SK-N-SH (cell line): ENCODE measurements around the gene RNF166. TPM values are rescaled to one million over a fixed set of nuclear protein-coding genes. Genes with fewer than 3 reads are reported as not detected.

Experiments
- CTCF ChIA-PET: fragments of 300-600, 350-600 bp; formaldehyde crosslinking; extraction: SDS; loops from one replicate; lab custom pipeline; 2021; lab: Yijun Ruan, JAX
- POLR2A ChIA-PET: fragments of 350-600 bp; sonication (Branson Sonifier 250); formaldehyde crosslinking; extraction: SDS; loops from one replicate; lab custom pipeline; 2020; ENCODE audit warnings: antibody characterized with exemption, inconsistent platforms; lab: Yijun Ruan, JAX
- DNase-seq: peaks from one replicate; pipeline ENCODE4 v3.0.0; 2012
- H2AFZ ChIP-seq: fragments of 200-600 bp; sonication (generic); 2 replicates; pipeline ENCODE4 v1.8.1; 2016; ENCODE audit warnings: antibody characterized with exemption, mild to moderate bottlenecking, low read depth
- H3F3A ChIP-seq: fragments of 200-600 bp; sonication (generic); replicated peaks from 2 replicates; pipeline ENCODE3; 2016; ENCODE audit warnings: antibody characterized with exemption, mild to moderate bottlenecking; ENCODE audit not compliant: insufficient read depth
- H3K27ac ChIP-seq, 2 experiments: fragments of 200-500 bp in 1 of 2; fragments of 200-600 bp in 1 of 2; sonication (Bioruptor generic) in 1 of 2; sonication (generic), shearing (Covaris generic) in 1 of 2; 2 replicates each; pipeline versions ENCODE4 v1.5.1 to v1.6.1; 2014 to 2016; ENCODE audit warnings: low read depth in 2 of 2, inconsistent platforms in 1 of 2, low read length in 1 of 2, mild to moderate bottlenecking in 1 of 2, mixed read lengths in 1 of 2
- H3K27me3 ChIP-seq: fragments of 200-600 bp; sonication (generic), shearing (Covaris generic); 2 replicates; pipeline ENCODE4 v1.6.1; 2016; ENCODE audit warnings: mixed run types; ENCODE audit not compliant: insufficient read depth
- H3K36me3 ChIP-seq, 2 experiments: fragments of 200-500 bp in 1 of 2; fragments of 200-600 bp in 1 of 2; sonication (Bioruptor generic) in 1 of 2; sonication (generic) in 1 of 2; replicated peaks in 1 of 2; 2 replicates each; pipeline versions ENCODE3 to v1.5.1; 2014 to 2016; ENCODE audit warnings: low read length in 1 of 2, mild to moderate bottlenecking in 1 of 2; ENCODE audit not compliant: insufficient read depth in 2 of 2, control insufficient read depth in 1 of 2
- H3K4me1 ChIP-seq, 2 experiments: fragments of 200-500 bp in 1 of 2; fragments of 200-600 bp in 1 of 2; sonication (Bioruptor generic) in 1 of 2; sonication (generic), shearing (Covaris generic) in 1 of 2; 2 replicates each; pipeline versions ENCODE4 v1.5.1 to v1.6.1; 2014 to 2016; ENCODE audit warnings: low read depth in 1 of 2, low read length in 1 of 2, mixed run types in 1 of 2; ENCODE audit not compliant: insufficient read depth in 2 of 2, control insufficient read depth in 1 of 2
- H3K4me2 ChIP-seq: fragments of 200-600 bp; sonication (generic), shearing (Covaris generic); 2 replicates; pipeline ENCODE4 v1.6.1; 2017; ENCODE audit warnings: mixed run types
- H3K4me3 ChIP-seq, 2 experiments: fragments of 200-500 bp in 1 of 2; fragments of 200-600 bp in 1 of 2; sonication (Bioruptor generic) in 1 of 2; sonication (generic), shearing (Covaris generic) in 1 of 2; 2 replicates each; pipeline versions ENCODE4 v1.5.1 to v1.8.1; 2014 to 2016; ENCODE audit warnings: low read depth in 2 of 2, inconsistent platforms in 1 of 2, low read length in 1 of 2, mild to moderate bottlenecking in 1 of 2, mixed read lengths in 1 of 2, moderate library complexity in 1 of 2
- H3K79me2 ChIP-seq: fragments of 200-600 bp; sonication (generic); 2 replicates; pipeline ENCODE4 v1.8.1; 2017; ENCODE audit warnings: mild to moderate bottlenecking; ENCODE audit not compliant: insufficient read depth
- H3K9ac ChIP-seq: fragments of 200-600 bp; sonication (generic); 2 replicates; pipeline ENCODE4 v1.6.1; 2017; ENCODE audit warnings: mixed run types
- H3K9me2 ChIP-seq: fragments of 200-600 bp; sonication (generic); 2 replicates; pipeline ENCODE4 v1.6.1; 2017; ENCODE audit warnings: mixed run types
- H3K9me3 ChIP-seq: fragments of 200-600 bp; sonication (generic); 2 replicates; pipeline ENCODE4 v1.6.1; 2017; ENCODE audit warnings: mixed run types, mild to moderate bottlenecking, moderate library complexity
- H4K20me1 ChIP-seq: fragments of 200-600 bp; sonication (generic); 2 replicates; pipeline ENCODE4 v1.6.1; 2017; ENCODE audit warnings: mild to moderate bottlenecking, mixed run types; ENCODE audit not compliant: insufficient read depth
- CHD2 ChIP-seq: fragments of 150-350 bp; IDR thresholded peaks from 2 replicates; pipeline ENCODE4 v1.6.1; 2018; ENCODE audit warnings: low read length; ENCODE audit not compliant: partially characterized antibody
- ELF1 ChIP-seq: IDR thresholded peaks from 2 replicates; pipeline ENCODE4 v1.4.0; 2012
- EP300 ChIP-seq, 2 experiments: IDR thresholded peaks; 2 replicates each; pipeline versions ENCODE4 v1.4.0 to v1.6.1; 2012; ENCODE audit warnings: borderline replicate concordance in 1 of 2, low read depth in 1 of 2, low read length in 1 of 2
- FOXJ3 ChIP-seq: sonication (generic); formaldehyde crosslinking; IDR thresholded peaks from 2 replicates; pipeline ENCODE4 v1.5.1; 2020; ENCODE audit warnings: mild to moderate bottlenecking, missing genetic modification reagents
- JUND ChIP-seq: IDR thresholded peaks from 2 replicates; pipeline ENCODE4 v1.4.0; 2012
- MAX ChIP-seq: IDR thresholded peaks from 2 replicates; pipeline ENCODE4 v1.4.0; 2012; ENCODE audit warnings: low read depth
- MXI1 ChIP-seq: IDR thresholded peaks from 2 replicates; pipeline ENCODE4 v1.6.1; 2012; ENCODE audit warnings: mild to moderate bottlenecking, low read depth, low read length, improper control_type of control experiment
- NFIC ChIP-seq: IDR thresholded peaks from 2 replicates; pipeline ENCODE4 v1.4.0; 2012; ENCODE audit warnings: borderline replicate concordance
- NRF1 ChIP-seq: IDR thresholded peaks from 2 replicates; pipeline ENCODE4 v1.6.1; 2012; ENCODE audit warnings: low read depth, mild to moderate bottlenecking, low read length
- PBX3 ChIP-seq: IDR thresholded peaks from 2 replicates; pipeline ENCODE4; 2012
- POLR2AphosphoS5 ChIP-seq: IDR thresholded peaks from 2 replicates; pipeline ENCODE4 v1.6.1; 2012; ENCODE audit warnings: low read depth, low read length
- RCOR1 ChIP-seq: fragments of 150-350 bp; IDR thresholded peaks from 2 replicates; pipeline ENCODE4 v1.6.1; 2017; ENCODE audit warnings: antibody characterized with exemption, low read length
- RFX5 ChIP-seq: IDR thresholded peaks from 2 replicates; pipeline ENCODE4 v1.6.1; 2012; ENCODE audit warnings: mild to moderate bottlenecking, improper control_type of control experiment, low read length
- SMC3 ChIP-seq: IDR thresholded peaks from 2 replicates; pipeline ENCODE4 v1.6.1; 2012; ENCODE audit warnings: low read depth, low read length, improper control_type of control experiment
- USF2 ChIP-seq: fragments of 150-350 bp; IDR thresholded peaks from 2 replicates; pipeline ENCODE4 v1.6.1; 2017; ENCODE audit warnings: antibody characterized with exemption, low read length, low read depth, borderline replicate concordance
- WGBS: methylation state at CpG from one replicate; pipeline ENCODE4 v1.1.6; 2017; ENCODE audit warnings: low lambda C conversion rate; 5-methylcytosine and 5-hydroxymethylcytosine counted together
- polyA plus RNA-seq, 3 experiments: library from polyadenylated mRNA; depleted of rRNA; stranded (reverse); fragments of >200 nt; gene quantifications; 2 replicates each; pipeline ENCODE4 v1.2.3, GENCODE V29; 2012
- TF ChIP-seq, protein P1 (sequence below): IDR thresholded peaks from 2 replicates; pipeline ENCODE4 v1.4.0; 2012; ENCODE audit warnings: low read depth, borderline replicate concordance

RNF166 gene
- polyA plus RNA-seq, 1 of the 3 experiments (the other 2 are of a cell fraction) = 17.2 TPM

- no peaks in the 10 kb centered on the region for H3K9me3 ChIP-seq
- peaks cover 15% of the 10 kb centered on the region; the same call in 1 of the 2 replicates for H3K79me2 ChIP-seq
- no peak overlapping the region for H3K4me3 ChIP-seq
- H3K9ac ChIP-seq = no peak overlapping the region
- no peak overlapping the region for H3K4me2 ChIP-seq
- CTCF ChIA-PET = no interaction called here
- TF ChIP-seq CHD2 (no peak), USF2 (no peak), RCOR1 (no peak), NRF1 (no peak), MXI1 (no peak), SMC3 (no peak), NFIC (no peak), ELF1 (no peak), RFX5 (no peak), JUND (no peak), FOXJ3 (CRISPR knock-in tag) (no peak), POLR2AphosphoS5 (no peak), EP300 (IDR thresholded peaks at IDR 0.05; ENCODE audit: borderline replicate concordance in 1 of 2, low read depth in 1 of 2, low read length in 1 of 2) (no peak), MAX (no peak), PBX3 (no peak)
- TF ChIP-seq, protein P1, sequence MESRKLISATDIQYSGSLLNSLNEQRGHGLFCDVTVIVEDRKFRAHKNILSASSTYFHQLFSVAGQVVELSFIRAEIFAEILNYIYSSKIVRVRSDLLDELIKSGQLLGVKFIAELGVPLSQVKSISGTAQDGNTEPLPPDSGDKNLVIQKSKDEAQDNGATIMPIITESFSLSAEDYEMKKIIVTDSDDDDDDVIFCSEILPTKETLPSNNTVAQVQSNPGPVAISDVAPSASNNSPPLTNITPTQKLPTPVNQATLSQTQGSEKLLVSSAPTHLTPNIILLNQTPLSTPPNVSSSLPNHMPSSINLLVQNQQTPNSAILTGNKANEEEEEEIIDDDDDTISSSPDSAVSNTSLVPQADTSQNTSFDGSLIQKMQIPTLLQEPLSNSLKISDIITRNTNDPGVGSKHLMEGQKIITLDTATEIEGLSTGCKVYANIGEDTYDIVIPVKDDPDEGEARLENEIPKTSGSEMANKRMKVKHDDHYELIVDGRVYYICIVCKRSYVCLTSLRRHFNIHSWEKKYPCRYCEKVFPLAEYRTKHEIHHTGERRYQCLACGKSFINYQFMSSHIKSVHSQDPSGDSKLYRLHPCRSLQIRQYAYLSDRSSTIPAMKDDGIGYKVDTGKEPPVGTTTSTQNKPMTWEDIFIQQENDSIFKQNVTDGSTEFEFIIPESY = no peak
- TF ChIP-seq, all 33 proteins: peak for 0
- H3K4me1 ChIP-seq = no peaks in the 10 kb centered on the region
- WGBS = 92% methylated on average over 14 of the region's 15 CpGs
- DNase-seq = peak; percentile 58
- no peaks in the 10 kb centered on the region for H3K27me3 ChIP-seq
- peaks cover 5% of the 10 kb centered on the region; the same call in 1 of the 2 replicates for H4K20me1 ChIP-seq
- H3K36me3 ChIP-seq = peaks cover 11 to 46% of the 10 kb centered on the region in 2 experiments
- no peak overlapping the region for H3K27ac ChIP-seq
- POLR2A ChIA-PET = no interaction called here
- no peak overlapping the region for H2AFZ ChIP-seq
- peaks cover 15% of the 10 kb centered on the region for H3F3A ChIP-seq
- no peaks in the 10 kb centered on the region for H3K9me2 ChIP-seq
Measured at GRCh38 chr16:88713054-88713453, 6.8 kb upstream of the RNF166 start.
